HG03039 (cell line): ENCODE data around the gene REC114.
"Not testable (repeated sequence)": the region's sequence is repeated elsewhere in the genome, so short reads cannot be mapped to it uniquely, and the experiment has no call there.

Experiments
- ATAC-seq: cut with Tn5 transposase; IDR thresholded peaks from one replicate; pipeline ENCODE4 v1.9.1; 2021; ENCODE audit warnings: mild to moderate bottlenecking, moderate library complexity; ENCODE audit not compliant: unreplicated experiment

Gene REC114

DNA sequence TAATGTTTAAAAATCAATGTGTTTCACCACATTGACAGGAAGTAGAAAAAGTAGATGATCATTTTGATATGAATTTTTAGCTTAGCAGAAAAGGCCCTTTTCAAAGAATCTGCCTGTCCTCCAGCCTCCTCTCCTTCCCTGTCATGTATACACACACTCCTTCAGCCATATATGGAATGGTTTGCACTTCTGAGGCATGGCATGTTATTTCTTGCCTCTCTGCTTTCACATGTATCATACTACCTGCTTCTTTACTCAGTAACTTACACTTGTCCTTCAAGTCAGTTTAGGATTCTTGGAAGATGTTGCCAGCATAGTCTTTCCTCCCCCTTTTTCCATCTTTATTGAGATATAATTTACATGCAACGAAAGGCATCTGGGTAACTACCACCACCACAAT, 79.0 kb downstream of the REC114 start:
- no peak for ATAC-seq

DNA sequence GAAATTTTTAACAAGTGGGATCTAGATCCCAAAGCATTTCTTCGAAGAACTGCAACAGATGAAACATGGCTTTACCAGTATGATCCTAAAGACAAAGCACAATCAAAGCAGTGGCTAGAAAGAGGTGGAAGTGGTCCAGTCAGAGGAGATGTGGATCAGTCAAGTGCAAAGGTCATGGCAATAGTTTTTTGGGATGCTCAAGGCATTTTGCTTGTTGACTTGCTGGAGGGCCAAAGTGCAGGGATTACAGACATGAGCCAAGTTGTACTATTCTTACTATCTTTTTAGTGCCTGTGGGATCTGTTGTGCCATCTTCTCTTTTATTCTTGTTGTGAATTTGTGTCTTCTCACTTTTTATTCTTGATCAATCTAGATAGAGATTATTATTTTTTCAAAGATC, 82.0 kb downstream of the REC114 start:
- no peak for ATAC-seq

DNA sequence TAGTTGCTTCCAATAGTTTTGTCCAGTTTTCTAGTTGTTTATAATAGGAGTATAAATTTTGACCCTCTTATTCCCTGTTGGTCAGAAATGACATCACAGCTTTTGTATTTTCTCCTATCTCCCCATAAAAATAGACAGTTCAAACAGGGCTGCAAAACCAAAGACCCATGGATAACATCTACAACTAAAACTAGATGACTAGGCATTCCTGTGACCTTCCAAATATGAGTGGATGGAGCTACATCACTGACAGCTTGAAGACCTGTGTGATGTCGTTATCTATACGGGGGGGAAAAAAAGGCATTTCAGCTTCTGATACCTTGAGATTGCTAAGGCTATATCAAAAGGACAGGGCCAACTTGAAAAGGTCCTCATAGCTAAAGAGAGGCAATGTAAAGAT, 84.6 kb downstream of the REC114 start:
- ATAC-seq = no peak

DNA sequence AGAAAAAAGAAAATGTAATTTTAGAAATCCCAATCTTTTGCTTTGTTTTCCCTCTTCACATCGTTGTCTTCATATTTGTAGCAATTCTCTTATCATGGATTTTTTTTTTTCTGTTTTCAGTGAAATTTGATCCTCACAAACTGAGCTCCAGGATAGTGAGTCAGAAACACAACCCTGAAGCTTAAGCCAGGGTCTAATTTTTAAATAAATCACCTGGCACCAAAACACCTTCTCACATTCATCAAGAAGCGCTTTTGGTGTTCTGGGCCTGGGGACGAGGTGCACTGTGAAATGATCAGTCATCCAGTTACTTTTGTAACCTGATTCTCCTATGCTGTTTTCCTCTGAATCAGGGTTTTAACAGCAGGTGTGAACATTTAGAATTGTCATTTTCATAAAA, 87.7 kb downstream of the REC114 start:
- no peak for ATAC-seq

DNA sequence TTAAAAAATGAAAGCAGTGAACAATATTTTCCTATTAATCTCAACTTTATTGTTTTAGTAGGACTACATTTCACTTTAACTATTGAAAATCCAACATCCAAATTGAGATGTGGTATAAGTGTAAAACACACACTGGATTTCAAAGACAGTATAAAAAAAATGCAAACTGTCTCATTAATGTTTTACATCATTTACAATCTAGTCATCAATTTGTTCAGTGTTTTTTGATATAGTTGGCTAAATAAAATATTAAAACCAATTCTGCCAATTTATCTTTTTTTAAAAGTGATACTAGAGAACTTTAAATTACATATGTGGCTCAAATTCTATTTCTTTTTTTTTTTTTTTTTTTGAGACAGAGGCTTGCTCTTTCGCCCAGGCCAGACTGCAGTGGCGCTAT, 95.2 kb downstream of the REC114 start:
- no peak for ATAC-seq

DNA sequence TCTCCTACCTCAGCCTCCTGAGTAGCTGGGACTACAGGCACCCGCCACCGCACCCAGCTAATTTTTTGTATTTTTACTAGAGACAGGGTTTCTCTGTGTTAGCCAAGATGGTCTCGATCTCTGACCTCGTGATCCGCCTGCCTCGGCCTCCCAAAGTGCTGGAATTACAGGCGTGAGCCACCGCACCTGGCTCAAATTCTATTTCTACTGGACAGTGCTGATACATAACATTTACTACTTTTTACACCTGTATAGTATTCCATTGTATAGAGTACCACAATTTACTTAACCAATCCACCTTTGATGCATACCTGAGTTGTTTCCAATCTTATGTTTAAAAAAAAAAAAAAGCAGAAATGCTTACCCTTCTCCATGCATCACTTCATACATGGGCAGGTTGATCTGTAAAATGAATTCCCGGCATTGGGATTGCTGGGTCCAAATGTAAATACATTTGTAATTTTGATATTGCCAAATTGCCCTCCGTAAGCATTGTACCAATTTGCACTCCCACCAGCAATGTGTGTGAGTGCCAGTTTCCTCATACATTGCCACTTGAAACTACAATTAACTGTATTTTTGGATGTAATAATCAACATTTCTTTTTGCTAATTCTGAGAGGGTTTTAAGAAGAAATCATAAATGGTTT, 95.7 kb downstream of the REC114 start:
- no peak for ATAC-seq

DNA sequence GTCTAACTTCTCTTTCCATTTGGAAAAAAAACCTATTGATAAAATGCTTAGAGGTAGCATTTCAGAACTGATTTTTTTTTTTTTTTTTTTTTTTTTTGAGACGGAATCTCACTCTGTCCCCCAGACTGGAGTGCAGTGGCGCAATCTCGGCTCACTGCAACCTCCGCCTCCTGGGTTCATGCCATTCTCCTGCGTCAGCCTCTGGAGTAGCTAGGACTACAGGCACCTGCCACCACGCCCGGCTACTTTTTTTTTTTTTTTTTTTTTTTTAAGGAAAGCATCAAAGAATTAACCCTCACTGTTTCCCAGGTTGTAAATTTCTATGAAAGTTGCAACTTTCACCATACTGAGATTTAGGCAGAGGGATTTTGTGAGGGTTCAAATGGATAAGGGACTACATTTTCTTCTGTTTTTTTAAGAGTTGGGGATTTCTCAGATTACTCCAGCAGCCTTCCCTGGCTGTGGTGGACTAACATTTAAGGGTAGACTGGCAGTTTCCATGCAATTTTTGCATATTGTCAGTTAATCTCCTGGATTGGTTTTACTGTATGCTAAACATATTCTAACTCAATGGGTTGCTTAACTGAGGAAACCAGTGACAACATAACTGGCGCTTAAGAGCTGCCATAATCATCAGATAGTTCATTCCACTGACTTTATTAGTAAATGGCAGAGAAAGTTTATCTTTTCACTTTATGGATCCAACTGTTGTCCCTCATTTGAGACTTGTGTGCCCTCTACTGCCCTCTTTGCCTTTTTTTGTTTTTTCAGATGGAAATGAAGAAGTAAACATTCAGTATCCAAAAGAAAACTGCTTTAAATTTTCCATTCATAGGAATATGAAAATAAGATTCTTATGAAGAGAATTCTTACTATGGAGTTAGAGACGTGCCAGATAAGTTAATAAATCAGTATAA, 96.5 kb downstream of the REC114 start:
- no peak for ATAC-seq

DNA sequence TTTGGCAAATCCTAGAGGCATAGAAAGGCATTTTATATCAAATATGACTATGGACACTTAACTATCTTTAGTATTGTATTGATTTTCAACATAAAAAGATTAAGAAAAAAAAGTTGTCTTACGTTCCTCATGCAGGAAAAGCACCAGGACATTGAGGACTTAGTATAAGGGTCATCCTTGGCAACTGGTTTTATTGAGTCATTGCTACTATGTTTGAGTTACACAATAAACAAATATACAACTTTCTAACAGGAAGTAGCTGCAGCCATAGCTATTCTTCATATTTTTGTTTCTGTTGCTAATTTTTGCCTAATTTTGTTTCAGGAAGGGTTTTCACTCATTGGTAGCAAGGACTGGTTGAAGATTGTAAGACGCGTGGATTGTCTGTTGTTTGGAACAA, 97.2 kb downstream of the REC114 start:
- ATAC-seq = no peak

DNA sequence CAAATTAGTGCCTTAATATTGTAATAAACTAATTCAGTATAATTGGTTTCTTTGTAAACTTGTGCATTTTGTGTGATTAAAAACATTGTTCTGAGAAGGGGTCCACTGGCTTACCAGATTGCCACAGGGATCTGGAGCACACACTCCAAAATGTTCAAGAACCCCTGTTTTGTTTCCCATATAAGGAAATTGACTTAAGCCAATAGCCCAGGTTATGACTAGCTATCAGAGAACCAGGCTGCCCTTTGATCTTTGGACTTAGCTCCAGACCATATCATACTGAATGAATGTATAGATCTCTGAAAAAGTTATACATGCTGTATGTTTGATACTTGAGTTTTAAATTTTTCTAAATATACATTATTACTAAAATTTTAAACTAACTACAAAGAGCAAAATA, 98.5 kb downstream of the REC114 start:
- no peak for ATAC-seq

DNA sequence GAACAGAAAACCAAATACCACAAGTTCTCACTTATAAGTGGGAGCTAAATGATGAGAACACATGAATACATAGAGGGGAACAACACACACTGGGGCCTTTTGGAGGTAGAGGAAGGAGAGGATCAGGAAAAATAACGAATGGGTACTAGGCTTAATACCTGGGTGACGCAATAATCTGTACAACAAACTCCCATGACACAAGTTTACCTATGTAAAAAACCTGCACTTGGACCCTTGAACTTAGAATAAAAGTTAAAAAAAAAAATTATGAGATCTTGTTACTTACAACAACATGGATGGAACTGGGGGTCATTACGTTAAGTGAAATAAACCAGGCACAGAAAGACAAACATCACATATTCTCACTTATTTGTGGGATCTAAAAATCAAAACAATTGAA, 106.0 kb downstream of the REC114 start:
- not testable (repeated sequence) for ATAC-seq

DNA sequence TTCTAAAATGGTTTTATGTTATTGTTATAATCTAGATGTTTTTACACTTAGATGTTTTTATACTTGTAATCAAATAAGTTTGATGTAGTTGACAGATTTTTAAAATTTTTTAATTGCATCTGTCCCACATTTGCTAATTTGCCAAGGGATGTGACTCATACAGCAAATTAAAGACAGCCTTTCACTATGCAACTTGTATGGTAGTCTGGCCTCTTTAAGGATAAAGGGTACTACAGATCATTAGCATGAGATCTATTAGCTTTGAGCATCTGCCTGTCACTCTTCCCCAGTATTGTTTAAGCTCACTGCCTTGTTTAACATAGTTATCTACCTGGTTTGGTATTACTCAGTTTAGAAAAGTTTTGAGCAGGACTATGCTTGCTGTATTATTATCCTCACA, 107.2 kb downstream of the REC114 start:
- no peak for ATAC-seq

DNA sequence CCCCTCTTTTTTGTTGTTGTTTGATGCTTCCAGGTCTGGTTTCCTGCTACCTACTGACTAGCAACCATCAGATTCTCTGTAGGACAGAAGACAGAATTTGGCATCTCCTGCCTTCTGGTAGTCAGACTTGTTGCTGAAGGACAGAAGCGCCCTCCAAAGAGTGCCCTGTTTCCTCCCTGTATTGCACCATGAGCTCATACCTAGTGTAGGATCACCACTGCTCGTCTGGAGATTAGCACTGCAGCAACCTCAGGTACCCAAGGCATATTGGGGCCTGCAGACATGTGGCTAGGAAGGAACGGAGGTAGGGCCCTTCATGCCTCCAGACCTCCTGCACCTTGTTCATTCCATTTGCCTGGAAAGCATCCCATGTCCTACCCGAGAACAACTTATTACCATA, 112.1 kb downstream of the REC114 start:
- no peak for ATAC-seq

DNA sequence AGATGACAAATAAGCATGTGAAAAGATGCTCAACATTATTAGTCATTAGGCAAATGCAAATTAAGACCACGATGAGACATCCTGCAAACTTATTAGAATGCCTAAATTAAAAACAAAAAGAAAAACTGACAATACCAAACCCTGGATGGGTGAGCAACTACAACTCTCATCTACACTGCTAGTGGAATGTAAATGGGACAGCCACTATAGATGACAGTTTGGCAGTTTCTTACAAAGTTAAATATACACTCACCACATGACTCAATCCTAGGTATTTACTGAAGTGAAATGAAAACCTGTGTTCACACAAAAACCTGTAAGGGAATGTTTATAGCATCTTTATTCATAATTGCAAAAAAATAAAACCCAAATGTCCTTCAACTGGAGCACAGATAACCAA, 115.6 kb downstream of the REC114 start:
- ATAC-seq = no peak

DNA sequence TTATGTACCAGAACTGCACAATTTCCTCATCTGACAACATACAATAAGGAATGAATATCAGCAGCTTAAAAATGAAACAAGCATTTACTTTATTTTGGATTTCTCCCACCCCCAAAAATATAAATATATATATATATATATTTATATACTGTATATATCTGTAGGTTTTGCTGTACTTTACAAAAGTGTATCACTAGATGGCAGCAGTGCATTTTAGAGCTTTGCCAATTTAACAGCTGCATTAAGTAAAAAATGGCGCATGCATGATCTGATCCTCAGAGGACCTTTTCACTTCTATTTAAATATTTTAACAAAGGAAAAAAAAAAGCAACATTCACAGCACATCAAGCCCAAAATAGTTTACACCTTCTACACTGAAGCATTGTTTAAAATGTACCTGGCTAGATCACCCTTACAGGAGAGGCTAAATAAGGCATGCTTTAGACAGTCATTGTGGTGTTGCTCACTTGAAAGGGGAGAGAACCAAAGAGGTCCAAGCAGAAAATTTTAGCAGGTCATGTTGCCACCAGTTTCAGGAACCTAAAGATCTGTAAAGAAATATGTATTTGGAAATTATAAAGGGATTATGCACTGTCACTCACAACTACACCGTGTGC, 117.6 kb downstream of the REC114 start:
- ATAC-seq = no peak

DNA sequence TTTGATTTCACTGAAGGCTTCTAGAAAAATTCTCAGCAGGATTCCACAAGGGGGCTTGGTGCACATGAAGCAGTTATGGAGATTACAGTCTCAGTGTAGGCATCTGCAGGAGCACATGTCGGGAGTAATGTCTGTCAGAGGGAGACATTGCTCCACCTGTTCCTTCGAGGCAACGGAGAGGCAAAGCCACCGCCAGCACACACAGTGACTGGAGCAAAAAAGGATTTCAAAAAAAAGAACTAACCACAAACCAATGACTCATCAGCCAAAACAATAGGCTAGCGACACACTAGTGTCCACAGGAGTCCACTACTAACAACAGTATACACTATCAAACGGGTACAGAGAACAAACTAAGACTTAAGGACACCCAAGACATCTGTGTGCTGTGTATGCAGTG, 121.3 kb downstream of the REC114 start:
- ATAC-seq = no peak

DNA sequence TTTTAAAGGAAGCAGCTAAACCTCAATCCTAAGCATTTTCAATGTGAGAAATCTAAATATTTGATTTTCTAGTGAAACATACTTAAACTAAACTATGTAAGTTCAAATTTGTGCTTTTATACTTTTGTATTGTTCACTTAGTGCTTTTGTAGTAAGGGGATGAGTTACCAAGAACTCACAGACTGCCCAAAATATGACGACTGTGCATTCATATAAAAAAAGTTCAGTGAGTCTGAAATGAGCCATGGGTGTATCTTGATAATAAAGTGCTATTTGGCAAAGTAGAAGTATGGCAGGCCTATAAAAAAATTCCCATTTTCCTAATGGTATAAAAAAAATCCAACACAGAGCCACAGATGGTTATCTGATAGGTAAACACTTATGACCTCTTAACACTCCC, 124.1 kb downstream of the REC114 start:
- no peak for ATAC-seq

DNA sequence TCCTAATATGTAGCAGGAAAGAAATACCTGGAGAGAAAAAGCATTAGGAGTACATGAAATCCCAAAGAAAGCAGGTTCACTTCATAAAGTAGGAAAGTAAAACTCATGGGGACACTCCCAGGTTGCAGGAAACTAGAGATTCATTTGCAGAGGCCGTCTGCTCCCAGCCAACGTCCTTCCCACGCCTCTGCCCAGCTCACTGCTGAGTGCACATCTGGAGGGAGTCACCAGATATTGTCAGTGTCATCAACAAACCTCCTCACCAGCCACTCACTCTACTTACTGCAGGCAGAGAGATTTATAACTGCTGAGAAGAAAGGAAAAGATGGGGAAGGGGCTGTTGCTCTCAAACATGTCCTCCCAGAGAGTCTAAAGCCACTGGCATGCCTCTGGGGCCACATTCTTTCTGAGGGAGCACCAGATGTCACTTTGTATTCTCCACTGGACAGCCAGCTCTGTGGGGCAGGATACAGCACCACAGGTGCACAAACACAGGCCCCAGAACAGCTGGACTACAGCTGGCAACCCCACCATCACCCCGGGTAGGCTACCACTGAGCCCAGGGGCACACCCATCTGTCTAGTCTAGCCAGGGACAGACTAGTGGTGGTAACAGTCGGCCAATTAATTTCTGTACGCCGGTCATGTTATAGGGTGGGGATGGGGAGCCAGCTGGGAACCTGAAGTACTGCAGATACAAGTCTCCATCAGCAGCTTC, 125.8 kb downstream of the REC114 start:
- no peak for ATAC-seq

DNA sequence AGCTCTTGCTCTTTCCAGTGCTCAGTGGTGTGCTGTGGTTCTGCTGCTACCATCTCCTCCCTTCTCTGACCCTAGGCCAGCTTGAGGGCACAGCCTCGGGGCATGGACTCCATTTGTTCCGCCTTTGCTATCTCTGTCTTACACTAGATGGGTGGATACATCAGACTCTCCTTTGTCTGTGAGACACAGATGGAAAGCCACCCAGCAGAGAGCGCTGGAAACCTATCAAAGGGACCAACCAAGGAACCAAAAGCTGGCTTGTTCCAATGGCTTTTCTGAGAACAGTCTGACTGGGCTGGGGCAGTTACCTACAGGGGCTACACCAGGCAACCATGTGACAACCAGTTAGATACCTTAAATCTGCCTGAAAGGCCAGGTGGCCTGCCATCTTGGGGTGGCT, 126.4 kb downstream of the REC114 start:
- no peak for ATAC-seq

DNA sequence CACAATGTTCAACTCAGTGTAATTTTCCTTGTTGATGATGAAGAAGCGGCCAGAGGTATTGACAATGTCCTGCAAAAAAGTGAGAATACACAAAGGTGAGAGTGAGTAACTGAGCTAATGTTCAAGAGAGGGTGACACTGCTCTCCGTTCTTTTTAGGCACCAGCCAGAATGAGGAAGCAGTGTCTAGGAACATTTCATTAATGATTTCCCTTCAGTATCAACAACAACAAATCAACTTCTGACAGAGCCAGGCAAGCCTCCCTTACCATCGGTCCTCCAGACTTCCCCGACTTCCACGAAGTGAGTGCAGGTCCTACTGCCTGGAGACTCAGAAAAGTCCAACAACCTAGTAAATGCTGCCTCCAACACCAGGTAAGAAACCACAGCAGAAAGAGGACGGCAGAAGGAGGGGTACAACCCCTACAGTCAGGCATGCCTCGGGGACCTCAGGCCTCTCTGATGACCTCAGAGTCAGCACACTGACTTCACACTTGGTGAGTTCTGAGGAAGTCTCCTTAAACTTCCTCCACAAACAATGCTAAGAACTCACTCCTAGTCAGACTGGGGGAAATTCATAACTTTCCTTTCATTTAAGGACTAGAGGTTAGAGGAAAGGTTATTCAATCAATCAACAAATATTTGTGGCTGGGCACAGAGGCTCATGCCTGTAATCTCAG, 127.5 kb downstream of the REC114 start:
- ATAC-seq = no peak

DNA sequence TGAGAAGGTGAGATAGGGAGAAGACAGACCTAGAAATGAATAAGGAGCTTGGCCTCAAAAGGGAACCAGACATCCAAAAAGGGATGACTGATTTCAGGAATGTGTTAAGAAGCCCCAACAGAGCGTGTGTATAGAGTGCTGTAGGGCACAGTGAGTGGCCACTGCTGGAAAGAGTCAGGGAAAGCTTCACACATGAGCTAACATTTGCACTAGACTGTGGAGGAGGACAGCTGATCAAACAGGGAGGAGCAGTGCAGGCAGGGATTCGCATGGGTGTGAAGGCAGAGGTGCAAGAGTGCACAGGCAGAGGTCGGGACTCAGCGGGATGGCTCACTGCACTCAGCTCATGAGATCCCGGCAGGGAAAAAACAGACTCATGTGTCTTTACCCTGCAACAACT, 128.4 kb downstream of the REC114 start:
- no peak for ATAC-seq

DNA sequence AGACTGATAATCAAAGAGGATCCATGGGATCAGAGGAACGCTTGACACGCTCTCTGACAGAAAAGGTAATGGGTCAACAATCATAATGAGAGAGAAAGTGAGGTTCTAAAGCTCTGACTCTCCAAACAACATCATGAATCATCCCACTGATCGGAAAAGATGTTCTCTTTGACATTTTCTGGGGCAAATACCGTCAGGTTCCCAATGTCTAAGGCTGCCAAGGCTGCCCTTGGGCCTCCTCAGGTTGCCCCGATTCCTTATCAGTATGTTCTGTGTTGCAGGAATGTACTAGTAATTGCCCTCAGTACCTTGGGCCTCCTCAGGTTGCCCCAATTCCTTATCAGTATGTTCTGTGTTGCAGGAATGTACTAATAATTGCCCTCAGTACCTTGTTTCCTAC, 129.3 kb downstream of the REC114 start:
- ATAC-seq = no peak
